GM18907 (cell line): ENCODE measurements around the gene INPP5B.
"Not testable (repeated sequence)": the region's sequence is repeated elsewhere in the genome, so short reads cannot be mapped to it uniquely, and the experiment has no call there.

Experiments
- ATAC-seq: cut with Tn5 transposase; IDR thresholded peaks from one replicate; pipeline ENCODE4 v1.9.1; 2021; ENCODE audit warnings: mild to moderate bottlenecking, moderate library complexity; ENCODE audit not compliant: unreplicated experiment

Gene INPP5B

GRCh38 chr1:37948841-37949240 is 2.0 kb upstream of the INPP5B start:
- no peak for ATAC-seq

DNA sequence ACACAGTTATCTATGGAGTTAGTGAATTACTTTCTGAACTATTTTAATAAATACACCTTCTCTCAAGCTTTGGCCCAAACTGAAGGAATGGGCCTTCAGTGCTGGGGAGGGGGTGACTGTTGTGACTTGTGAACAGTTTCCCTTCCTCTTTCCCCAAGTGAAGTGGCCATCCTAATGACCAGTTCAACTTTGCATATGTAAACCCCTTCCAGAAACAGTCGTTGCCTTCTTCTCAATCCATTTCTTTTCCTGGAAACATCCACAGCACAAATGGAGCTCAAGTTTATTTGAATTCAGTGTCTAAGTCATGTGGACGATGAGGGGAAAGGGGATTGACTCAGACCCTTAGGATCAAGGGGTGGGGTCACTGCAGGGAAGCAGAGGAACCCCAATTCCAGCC is 1.3 kb upstream of the INPP5B start:
- no peak for ATAC-seq

DNA sequence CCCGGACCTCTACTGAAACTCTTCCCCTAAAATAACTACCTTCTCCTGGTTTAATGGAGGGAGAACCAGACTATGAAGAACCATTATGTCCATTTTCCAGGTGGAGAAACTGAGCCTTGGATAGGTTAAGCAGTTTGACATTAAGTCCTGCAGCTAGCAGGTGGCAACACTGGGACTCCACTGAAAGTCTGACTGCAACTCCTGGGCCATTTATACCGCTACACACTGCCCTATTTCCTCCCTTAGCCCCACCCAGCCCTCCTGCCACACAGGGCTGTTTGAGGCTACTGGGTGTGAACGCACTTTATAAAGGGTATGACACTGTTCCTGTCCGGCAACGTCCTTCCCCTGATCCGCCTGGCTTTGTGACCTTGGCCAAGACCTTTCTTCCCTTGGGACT is 511 bp upstream of the INPP5B start:
- ATAC-seq: no peak

- ATAC-seq: peak; percentile 6
These were observed 830 bp downstream of the INPP5B start for GRCh38 chr1:37945743-37946702.

GRCh38 chr1:37945251-37945650 is 1.6 kb downstream of the INPP5B start:
- ATAC-seq: no peak

GRCh38 chr1:37944816-37945215 is 2.0 kb downstream of the INPP5B start:
- ATAC-seq: no peak

- ATAC-seq: no peak
These were observed 2.6 kb downstream of the INPP5B start for GRCh38 chr1:37944086-37944763.

DNA sequence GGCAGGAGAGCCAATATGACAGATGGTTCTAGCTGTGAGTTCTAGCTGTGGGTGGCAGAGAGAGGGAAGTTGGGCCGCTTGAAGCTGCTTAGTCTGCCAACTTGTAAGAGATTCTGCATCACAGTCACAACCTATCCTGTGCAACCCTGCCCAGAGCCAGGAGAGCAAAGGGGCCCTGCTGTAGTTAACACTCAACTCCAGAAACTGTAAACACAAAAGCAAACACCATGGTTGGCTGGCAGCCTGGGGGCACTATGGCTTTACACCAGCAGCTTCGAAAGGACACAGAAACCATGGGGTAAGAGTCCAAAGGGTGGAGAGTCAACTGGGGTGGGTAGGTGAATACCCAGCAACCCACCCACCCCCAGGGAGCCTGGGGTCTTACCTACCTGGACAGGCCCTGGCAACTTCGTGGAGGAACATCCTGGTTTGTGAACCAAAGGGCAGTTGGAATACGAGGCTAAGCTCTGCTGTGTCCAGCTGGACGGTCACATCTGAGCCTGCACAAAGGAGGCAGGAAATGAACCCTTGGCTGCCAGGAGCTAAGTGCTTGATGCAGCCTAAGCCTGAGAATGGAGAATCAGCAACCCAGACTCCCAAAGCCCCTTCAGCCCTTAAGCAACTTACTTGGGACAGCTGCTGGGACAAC is 6.4 kb downstream of the INPP5B start:
- ATAC-seq: no peak

DNA sequence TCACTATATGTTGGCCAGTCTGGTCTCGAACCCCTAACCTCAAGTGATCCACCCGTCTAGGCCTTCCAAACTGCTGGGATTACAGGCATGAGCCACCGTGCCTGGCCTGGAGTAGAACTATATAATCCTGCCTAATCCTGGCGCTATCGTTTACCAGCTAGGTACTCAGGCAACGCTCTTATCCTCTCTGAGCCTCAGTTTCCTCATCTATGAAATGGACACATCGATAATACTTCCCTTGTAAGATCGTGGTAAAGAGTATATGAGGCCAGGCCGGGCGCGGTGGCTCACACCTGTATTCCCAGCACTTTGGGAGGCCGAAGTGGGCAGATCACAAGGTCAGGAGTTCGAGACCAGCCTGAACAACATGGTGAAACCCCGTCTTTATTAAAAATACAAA is 10.1 kb downstream of the INPP5B start:
- not testable (repeated sequence) for ATAC-seq

- no peak for ATAC-seq
These were observed 14.1 kb downstream of the INPP5B start for GRCh38 chr1:37932759-37933158.

DNA sequence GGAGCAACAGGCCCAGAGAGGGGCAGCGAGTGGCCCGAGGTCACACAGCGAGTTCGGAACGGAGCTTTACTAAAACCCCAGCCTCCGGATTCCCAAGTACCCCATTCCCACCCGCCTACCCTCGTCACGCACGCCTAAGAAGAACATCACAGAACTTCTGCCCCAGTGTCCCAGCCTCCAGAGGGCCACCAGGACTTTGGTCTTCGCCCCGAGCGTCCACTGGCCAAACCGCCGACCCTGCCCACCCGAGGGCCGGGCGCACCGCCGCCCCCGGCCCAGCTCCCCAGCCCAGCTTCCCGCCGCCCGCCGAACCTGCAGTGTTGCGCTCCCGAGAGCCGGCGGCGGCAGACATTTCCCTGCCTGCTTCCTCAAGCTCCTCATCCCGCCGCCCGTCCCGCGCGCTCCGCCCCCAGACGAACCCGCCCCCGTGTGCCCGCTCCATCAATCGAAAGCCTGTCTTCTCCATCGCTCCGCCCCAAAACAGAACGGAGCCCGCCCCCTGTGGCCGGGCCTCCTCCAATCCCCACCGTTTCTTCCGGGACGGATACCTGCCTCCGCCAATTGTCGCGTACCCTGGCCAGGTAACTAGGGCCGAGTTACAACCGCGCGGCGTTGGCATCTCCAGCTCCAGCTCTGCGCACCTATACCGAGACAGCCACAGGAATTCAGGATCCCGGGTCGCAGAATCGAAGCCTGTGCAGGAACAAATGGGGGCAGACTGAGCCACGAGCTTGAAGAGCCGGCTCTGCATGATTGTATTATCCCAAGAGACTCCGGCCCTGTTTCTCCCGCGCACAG is 15.3 kb downstream of the INPP5B start:
- peak; percentile 87 for ATAC-seq

DNA sequence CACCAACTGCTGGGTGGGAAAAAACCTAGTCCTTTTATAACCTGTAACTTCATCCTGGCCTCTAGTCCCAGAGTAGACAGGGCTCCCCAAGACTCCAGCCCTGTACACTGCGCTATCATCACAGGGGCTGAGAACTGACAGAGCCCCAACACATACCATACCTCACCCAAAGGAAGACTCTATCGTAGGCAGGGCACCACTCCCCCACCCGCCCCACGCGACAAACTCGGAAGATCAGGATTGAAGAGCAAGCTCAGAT is 15.8 kb downstream of the INPP5B start:
- ATAC-seq: no peak

- ATAC-seq: no peak
These were observed 16.4 kb downstream of the INPP5B start for GRCh38 chr1:37930246-37931101.

DNA sequence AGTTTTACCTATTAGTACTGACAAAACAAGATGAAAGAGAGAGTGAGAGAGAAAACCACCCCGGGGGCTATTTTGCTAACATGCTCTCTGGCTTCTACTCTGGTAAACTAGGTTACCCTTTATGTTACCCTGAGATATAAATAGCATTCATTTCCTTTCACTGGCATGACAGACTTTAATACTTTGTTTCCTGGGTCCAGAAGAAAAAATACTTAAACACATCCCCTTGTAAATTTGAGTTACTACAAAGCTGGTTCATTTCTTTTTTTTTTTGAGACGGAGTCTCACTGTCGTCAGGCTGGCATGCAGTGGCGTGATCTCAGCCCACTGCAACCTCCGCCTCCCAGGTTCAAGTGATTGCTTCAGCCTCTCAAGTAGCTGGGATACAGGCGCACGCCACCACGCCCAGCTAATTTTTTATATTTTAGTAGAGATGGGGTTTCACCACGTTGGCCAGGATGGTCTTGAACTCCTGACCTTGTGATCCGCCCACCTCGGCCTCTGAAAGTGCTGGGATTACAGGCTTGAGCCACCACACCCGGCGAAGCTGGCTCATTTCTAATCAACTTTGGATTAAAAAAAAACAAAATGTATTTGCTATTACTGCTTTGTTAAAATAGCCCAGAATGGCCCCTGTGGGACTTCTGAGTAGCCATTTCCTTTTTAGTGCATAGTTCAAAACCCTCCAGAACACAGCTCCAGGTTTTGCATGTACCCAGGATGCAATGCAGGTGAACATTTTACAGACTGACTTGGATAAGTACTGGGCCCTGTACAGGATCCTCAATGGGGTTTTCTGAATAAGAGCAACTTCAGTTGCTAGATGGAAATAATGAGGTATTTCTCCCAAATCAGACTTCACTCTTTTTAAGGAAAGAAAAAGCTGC is 20.6 kb downstream of the INPP5B start:
- peak; percentile 53 for ATAC-seq

DNA sequence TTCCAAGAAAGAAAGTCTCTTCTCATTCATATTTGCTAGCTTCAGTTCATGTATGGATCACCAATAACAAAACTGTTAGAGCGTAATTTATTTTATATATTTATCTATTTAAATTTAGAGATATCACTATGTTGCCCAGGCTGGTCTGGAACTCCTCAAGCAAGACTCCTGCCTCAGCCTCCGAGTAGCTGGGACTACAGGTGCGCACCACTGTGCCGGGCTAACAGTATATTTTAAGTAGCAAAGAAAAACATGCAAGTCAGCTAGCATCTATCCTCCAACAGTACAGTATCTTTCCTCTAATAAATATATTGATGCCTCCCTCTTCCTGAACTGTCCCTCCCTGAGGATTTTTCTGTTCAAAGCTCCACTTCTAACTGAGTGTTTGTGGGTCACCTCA is 21.5 kb downstream of the INPP5B start:
- no peak for ATAC-seq

- ATAC-seq: no peak
These were observed 23.3 kb downstream of the INPP5B start for GRCh38 chr1:37923551-37923889.

DNA sequence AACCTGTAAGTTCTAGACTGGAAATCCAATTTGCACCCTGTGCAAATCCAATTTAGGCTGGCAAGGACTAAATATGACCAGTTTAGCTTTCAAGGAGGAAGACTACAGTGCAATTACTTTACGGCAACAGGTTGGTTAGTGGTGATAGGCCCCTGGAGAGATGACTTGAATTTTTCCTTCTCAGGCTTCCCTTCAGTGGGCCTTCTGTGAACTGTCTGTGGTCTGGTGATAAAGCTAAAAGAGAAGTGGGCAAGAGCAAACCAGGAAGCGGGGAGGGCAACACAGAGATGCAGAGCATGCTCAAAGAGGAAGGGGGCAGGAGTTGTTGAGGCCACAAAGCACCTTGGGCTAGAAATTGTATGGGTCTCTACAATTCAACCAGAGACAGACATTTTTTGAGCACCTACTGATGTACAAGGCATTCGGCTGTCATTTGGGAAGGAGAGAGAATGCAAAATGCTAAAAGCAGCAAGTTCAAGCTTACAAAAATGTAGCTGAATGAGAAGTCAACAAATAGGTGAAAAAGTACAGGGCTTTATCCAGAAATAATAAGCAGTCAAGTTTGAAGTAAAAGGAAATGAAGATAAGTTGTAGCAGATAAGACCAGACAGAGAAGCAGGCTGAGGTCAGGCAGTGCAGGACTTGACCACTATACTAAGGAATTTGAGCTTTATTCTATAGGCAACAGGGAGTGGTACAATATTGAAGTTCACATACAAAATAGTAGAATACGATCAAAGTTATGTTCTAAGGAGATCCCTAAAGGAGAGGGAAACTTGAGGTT is 23.9 kb downstream of the INPP5B start:
- peak; percentile 56 for ATAC-seq

DNA sequence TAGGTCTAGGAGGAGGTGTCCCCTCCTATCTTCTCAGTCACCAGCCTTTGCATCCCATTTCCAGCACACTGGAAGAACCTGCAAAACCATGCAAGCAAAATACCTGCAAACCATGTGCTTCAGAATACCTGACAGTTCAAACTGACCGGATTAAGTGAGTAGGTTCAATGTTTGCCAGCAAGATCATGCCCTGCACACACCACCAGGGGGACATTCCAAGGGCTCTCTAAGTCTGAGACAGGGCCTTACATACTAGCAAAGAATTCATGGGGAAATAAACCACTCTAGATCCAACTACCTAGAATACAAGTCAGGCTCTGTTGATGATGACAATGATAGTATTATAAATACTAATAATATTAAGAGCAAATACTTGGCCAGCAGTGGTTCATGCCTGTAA is 27.6 kb downstream of the INPP5B start:
- no peak for ATAC-seq
